ENCODE measurements around the gene JADE2. TPM values are rescaled to one million over a fixed set of nuclear protein-coding genes. Genes with fewer than 3 reads are reported as not detected.

The JADE2 gene
- total RNA-seq, 1 donor from 2014 or later: 12.5 TPM

DNA sequence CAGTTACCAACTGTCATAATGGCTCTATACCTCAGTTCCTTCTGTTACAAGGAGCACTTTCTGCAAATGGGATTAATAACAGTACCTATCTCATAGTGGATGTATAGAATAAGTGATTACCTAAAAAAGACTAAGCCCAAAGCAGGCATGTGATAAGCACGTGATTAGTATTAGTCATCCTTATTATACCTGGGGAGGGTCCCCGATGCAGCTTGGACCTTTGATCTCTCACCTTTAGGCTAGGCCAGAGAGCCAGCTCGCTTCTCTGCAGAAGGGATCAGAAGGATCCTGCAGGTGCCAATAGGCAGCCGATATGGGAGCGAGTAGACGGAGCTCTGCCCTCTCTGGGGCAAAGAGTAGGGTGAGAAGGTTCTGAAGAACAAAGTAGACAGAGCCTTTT is 4.0 kb downstream of the JADE2 start:
- DNase-seq (ENCODE audit: low read depth in 2 of 2): no peak

GRCh38 chr5:134530301-134531077 is 5.0 kb downstream of the JADE2 start:
- DNase-seq (ENCODE audit: low read depth in 2 of 2): no peak

DNA sequence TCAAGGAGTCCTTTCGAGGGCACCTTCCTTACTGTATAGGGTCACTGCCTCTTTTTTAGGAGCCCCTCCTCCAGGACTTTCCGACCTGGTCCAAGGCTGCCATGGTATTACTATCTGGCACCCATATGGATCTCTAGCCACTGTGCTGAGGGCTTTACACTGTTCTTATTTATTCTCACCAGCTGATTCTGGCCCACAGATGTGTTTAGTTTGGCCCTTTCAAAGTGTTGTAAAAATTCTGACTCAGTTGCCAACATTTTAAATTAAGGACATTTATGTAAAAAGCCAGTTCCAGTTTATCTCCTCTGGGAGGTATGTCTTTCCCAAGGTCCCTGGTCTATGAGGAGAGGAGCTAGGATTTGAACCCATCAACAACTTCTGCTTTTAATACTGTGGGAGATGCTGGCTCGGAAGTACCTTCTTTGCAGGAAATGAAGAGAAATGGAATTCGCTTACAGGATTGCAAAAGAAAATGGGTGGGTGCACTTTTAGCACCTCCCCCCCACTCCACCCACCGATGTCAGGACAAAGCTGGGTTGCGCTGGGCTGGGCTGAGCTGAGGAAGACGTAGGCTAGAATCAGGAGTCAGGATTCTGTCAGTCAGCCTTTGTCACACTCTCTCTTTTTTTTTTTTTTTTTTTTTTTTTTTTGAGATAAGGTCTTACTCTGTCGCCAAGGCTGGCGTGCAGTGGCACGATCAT is 7.8 kb downstream of the JADE2 start:
- DNase-seq (ENCODE audit: low read depth in 2 of 2): no peak

DNA sequence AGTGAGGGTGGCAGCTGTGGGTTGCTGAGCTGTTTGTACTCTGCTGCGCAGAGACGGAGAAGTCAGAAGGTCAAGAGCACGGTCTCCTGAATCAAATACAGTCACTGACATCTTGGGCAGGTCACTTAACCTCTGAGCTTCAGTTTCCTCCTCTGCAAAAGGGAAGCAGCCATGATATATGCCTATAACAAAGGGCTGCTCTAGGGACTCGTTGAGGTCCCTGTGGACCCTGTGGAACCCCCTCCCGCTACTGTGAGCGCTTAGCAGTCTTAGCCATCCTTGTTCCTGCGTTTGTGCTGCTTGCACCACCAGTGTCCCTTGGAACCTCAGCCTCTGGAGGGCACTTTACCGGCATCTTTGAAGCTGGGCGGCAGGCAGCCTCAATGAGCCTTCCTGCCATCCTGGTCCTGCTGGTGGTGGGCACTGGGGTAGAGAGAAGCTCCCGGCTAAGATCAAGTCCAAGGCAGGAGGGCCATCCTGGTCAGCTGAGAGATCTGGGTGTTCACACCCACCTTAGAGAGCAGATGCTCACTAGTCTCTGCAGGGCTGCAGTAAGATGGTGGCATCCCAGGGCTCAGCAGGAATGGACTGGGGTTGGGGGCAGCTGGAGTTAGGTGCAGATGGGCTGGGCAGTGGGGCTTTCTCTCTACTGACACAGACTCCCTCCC is 8.7 kb downstream of the JADE2 start:
- DNase-seq (ENCODE audit: low read depth in 2 of 2): no peak

DNA sequence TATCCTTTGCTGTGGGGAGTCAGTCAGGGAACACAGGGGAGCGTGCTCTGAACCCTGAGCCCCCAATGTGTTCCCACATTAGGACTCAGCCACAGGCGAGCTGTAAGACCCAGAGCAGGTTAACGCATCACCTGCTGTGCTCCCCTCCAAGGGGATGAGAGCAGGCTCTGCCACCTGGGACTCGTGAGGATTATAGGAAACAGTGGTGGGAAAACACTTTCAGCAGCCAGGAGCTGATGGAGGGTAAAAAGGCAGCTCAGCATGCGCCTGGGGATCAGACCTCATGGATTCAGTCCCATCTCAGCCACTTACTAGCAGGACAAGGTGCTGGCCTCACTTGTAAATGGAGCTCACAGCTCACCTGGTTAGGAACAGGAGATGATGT is 9.2 kb downstream of the JADE2 start:
- DNase-seq (ENCODE audit: low read depth in 2 of 2): no peak

DNA sequence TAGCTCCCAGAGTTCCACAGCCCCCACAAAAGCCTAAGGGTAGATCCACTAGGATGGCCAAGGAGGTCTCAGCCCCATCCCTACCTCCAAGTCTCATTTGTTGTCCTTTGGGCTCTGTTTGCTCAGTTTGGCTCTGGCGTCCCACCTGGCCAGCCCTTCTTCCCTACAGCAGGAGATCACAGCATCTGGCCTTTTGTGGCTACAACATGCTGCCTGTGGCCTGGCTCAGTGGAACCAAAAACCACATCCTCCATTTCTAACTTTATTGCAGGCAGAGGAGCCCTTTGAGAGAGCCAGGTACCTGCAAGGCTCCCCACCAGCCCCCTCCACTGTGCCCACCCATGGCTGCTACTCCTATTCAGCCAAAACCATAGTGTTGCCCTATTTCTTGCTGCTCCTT is 11.4 kb downstream of the JADE2 start:
- no peak for DNase-seq (ENCODE audit: low read depth in 2 of 2)

DNA sequence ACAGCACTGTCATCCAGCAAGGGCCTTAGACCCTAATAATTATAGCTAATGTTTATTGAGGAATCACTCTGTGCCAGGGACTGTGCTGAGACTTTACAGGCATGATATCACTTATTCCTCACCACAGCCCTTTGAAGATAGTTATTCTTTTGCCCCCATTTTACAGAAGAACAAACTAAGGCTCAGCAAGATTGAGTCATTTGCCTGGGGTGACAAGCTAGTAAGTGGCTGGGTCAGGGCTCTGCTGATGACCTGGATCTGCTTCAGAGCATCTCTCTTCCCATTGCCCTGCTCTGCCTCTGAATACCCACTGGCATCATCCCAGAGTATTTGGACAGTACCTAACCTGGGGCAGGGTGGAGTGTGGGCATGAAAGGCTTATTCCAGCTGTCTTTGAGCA is 11.8 kb downstream of the JADE2 start:
- DNase-seq (ENCODE audit: low read depth in 2 of 2): no peak

- DNase-seq (ENCODE audit: low read depth in 2 of 2): no peak
These were observed 12.8 kb downstream of the JADE2 start for GRCh38 chr5:134538296-134538695.

DNA sequence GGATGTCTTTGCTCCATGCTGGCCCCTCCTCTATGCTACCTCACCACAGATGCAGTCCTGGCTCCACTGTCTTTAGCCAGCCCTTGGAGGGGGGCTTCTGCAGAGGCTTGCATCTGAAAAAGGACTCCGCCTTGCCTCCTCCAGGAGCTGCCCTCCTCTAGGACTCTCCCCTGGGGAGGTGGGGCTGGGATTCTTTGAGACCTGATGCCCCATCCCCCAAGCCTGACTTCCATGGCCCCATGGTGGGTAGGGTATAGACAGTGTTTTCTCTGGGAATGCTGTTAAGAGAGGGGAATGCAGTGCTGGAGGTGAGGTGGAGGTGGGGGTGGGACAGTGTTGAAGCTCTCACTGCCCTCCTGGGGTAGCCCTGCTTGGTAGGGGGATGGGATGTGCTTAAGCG is 14.3 kb downstream of the JADE2 start:
- DNase-seq (ENCODE audit: low read depth in 2 of 2): no peak

DNA sequence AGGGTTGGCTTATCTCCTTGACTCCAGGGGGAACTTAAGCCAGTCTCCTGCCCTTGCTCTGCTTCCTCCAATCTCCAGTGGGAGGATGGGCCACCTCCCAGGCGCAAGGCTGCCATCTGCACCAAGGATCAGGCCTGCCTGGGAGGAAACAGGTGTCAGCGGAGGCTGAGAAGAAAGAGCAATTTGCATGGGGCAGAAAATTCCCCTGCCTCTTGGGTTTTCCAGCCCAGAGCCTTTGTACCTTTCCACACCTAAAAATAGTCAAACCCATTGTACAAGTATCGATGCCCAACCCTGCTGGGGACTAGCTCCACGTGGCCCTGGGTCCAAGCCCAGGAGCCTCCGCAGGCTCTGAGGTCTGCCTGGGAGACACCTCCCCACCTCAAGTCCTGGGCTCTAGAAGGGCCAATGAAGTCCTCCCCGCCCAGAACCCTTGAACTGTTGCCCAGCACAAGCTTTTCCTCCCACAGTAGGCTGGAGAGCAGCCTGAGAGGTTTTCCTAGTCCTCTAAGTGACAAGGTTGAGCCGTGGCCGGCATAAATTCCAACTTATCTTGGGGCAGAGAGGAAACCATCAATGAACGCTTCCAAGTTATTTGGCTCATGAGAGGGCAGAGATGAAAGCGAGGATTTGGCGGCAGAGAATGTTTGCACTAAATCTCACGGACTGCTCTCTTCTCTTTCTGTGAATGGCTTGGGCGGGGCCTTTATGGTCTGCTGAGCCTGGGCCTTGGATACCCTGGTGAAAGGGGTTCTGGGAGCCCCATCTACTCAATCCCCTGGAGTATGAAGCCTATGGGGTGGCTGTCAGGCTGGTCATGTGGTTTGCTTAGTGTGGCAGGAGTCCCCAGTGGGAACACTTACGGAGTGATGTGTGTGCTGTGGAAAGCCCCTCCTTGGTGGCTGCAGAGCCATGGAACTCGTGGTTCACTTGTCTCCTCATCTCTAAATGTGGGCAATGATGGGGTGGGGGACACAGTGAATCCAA is 15.6 kb downstream of the JADE2 start:
- no peak for DNase-seq (ENCODE audit: low read depth in 2 of 2)

DNA sequence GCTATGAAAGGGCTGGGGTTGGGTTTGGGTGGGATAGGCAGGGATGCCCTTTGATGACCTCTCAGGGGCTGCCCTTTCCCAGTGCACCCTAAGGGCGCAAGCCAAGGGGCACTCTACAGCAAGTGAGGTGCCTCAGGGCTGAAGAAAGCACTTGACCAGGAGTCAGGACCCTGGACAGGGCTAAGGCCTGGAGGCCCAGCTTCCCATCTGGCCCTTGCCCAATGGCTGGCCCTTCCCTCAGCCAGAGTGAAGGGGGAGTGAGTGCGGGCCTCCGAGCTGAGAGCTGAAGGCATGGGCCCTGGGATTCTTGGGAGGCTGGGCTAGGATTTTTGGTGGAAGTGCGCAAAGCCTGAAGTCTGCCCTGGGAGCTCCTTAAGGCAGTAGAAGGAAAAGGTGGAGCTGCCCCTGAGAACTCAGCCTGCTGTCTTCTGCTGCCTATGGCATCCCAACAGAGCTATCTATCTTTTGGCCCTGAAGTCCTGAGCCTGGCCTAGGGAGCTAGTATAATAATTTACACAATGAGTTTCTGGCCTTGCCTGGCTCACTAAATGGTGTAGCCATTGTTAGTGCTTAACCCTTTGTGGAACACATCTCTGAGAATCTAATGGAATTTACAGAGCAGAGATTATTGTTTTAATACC is 16.4 kb downstream of the JADE2 start:
- peak in 1 of 2 donors; percentile 54 for DNase-seq (ENCODE audit: low read depth in 2 of 2)

- DNase-seq (ENCODE audit: low read depth in 2 of 2): no peak
These were observed 18.5 kb downstream of the JADE2 start for GRCh38 chr5:134543820-134544614.

DNA sequence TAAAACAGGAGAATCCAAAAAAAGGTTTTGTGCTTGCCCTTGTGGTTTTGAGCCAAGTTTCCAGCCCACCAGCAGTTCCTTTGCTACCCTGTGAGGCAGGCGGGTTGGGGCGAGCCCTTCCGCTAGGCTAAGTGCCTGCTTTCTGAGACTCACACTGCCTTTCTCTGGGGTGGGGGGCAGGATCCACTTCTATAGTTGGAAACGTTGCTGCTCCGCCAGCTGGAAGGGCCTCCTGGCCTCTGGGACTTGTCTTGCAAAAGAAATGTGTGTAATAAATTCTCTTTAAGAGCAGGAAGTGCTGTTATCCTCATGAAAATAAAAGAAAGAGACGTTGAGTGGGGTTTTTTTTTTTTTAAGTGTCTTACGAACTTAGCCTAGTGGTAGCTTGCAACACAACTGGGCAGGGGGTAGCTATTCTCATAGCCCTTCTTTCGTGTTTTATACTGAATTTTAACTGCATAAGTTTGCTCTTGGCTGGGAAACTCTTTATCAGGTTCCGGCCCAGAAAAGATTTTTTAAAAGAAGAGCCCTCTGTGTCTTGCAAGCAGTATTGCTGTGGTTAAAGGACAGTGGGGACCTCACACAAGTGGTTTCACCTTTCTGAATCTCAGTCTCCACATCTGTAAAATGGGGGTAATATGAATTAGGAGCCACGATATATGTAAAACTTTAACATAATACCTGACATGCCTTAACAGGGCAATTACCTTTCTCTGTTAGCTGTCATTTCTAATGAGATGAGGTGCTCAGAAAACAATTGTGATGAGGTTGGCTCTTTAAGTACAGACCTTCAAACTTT is 19.8 kb downstream of the JADE2 start:
- DNase-seq (ENCODE audit: low read depth in 2 of 2): no peak

DNA sequence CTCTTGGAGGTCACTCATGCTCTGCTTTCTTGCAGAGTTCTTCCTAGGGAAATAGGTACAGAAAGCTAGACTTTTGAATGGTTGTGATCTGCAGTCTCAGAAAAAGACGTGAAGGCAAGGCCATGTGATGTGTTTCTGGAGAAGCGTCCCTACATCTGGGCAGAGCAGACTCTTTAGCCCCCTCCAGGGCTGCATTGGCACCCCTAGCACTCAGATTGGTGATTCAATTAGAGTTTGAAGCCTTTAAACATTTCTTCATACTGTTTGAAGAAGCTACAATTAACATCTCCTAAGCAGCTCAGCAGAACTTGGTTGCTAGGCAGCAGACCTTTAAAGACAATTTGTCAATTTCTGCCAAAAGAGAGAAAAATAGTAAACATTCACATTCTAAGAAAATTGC is 21.6 kb downstream of the JADE2 start:
- no peak for DNase-seq (ENCODE audit: low read depth in 2 of 2)

DNA sequence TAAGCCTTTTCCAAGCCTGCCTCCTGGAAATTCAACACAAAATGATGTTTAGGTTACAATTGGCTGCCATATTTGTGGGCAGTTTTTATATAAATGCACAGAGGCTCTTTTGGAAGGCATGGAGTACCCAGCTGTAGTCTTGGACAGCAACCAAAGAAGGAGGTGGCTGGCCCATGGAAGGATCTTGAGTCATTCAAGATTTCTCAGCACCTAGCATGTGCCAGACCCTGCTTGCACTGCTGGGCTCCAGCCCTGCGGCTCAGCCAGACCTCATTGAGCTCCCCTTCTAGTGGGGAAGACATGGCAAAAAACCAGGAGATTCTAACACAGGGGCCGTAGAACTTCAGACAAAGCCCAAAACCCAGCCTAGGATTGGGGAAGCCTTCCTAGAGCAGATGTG is 22.1 kb downstream of the JADE2 start:
- DNase-seq (ENCODE audit: low read depth in 2 of 2): no peak

DNA sequence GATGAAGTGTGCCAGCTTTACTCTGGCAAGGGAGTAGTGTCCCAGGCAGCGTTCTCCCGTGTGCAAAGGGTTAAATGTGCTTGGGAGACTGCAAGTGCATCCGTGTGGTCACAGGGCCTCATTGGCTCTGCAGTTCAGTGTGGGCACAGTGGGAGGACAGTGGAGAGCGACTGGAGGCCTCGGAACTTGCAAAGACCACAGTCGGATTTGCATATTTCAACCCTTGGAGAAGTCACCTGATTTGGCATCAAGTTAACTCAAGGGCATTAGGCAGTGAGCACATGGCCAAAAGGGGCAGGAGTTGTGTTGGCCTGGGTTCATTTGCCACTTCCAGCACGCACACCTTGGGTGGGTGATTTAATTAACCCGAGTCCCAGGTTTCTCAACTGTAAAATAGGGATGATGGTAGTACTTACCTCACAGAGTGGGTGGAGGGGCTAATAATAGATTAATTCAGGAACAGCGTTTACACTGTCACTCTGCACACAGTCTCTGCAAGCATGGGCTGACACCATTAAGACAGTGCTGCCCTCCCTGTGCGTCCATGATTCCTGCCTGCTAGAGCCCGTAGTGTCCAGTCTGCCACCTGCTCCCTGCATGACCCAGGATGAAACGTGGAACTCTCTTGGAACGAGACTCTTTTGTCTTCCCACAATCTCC is 22.7 kb downstream of the JADE2 start:
- no peak for DNase-seq (ENCODE audit: low read depth in 2 of 2)

DNA sequence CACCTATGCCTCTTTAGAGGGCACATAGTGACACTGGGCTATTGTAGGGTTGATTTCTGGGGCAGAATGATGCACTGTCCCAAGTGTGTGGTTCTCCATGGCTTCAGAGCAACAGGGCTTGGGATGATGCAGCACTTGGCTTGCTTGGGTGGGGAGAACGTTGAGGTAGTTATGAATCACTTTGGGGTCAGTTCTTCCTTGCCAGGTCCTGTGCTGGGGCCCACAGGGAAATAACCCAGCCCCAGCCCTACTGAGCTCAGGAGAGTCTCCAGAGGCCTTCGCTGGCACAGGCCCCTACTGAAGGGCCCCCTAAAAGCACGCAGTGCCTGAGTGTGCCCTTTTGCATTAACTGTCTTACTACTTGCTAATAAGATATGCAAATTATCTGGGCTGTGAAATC is 24.2 kb downstream of the JADE2 start:
- peak in 1 of 2 donors; percentile 19 for DNase-seq (ENCODE audit: low read depth in 2 of 2)

DNA sequence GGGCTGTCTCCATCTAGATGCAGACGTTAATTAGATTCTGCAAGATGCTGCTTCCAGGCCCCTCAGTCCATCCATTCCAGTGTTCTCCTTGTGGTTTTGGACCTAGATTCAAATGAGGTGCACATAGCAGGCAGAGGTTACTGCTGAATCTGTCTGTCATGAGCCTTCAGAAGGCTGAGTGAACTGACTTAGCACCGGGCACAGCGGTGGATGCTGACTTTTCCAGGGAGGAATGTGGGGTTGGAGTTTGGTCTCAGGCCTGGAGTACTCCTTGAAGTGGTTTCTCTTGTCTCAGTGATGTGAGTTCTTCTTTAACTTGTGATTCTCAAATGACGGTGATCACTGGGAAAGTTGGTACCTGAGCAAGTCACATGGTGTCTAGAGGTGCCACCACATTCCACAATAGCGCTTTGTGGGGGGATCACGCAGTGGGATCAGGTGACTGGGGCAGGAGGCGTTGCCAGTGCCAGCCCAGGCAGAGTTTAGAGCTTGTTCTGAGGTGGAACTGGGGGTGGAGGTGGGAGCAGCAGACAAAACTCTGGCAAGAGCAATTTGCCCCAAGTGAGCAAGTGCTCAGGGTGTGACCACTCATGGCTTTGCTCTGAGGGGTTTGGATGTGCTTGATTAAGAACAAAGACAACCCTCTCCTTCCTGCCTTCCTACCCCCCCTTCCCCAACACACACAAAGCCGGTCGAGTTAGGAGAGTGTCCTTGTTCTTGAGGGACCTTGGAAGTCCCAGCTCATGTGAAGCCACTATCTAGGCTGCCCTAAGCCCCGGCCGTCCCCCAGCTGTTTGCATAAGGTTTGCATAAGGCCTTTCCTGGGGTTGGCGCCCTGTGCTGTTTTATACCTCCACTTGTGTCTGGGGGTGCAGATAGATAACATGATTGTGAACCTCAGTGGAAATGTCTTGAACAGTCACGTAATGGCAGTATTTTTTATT is 25.1 kb downstream of the JADE2 start:
- no peak for DNase-seq (ENCODE audit: low read depth in 2 of 2)
